ENCODE data around the gene KCNIP1.

GRCh38 chr5:170751631-170752030, 247.8 kb downstream of the KCNIP1 start:
- TF ChIP-seq CTCF (IDR thresholded peaks at IDR 0.05; ENCODE audit: insufficient read depth, low read depth, low read length) (no peak), EZH2 (IDR thresholded peaks at IDR 0.05; ENCODE audit: insufficient read depth, low read length) (no peak)
